Skeletal muscle cell (primary cell): ENCODE data around the gene BCL2L12.
"Not testable (repeated sequence)": the region's sequence is repeated elsewhere in the genome, so short reads cannot be mapped to it uniquely, and the experiment has no call there.

Experiments
- DNase-seq: peaks from one replicate; pipeline ENCODE4 v3.0.0-alpha.2; 2010; ENCODE audit warnings: low read depth
- H3K4me3 ChIP-seq: 2 replicates; pipeline ENCODE4 v1.5.1; 2011; ENCODE audit warnings: low read depth, mild to moderate bottlenecking, control low read depth, low read length, moderate library complexity

The BCL2L12 gene

GRCh38 chr19:49696865-49697264 lies 31.1 kb downstream of the BCL2L12 start:
- H3K4me3 ChIP-seq = no peak overlapping the region
- DNase-seq = no peak

DNA sequence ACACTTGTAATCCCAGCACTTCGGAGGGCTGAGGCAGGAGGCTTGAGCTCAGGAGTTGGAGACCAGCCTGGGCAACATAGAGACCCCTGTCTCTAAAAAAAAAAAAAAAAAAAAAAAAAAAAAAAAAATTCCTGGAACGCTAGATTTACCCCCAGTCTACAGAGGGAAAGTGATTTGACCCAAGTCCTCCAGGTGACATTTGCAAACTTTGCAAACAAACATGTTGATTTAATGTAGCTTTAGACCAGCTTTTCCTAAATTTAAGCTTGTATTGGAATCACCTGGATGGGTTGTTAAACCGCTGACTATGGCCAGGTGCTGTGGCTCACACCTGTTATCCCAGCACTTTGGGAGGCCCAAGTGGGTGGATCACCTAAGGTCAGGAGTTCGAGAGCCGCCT lies 33.6 kb downstream of the BCL2L12 start:
- no peak for DNase-seq
- H3K4me3 ChIP-seq = no peak overlapping the region

- no peak for DNase-seq
Measured at GRCh38 chr19:49700563-49700962, 34.8 kb downstream of the BCL2L12 start.

GRCh38 chr19:49701271-49701786 lies 35.6 kb downstream of the BCL2L12 start:
- DNase-seq = no peak
- no peak overlapping the region for H3K4me3 ChIP-seq

More at GRCh38 chr19:49700563-49700962, 34.8 kb downstream of the BCL2L12 start:
- H3K4me3 ChIP-seq = no peak overlapping the region

DNA sequence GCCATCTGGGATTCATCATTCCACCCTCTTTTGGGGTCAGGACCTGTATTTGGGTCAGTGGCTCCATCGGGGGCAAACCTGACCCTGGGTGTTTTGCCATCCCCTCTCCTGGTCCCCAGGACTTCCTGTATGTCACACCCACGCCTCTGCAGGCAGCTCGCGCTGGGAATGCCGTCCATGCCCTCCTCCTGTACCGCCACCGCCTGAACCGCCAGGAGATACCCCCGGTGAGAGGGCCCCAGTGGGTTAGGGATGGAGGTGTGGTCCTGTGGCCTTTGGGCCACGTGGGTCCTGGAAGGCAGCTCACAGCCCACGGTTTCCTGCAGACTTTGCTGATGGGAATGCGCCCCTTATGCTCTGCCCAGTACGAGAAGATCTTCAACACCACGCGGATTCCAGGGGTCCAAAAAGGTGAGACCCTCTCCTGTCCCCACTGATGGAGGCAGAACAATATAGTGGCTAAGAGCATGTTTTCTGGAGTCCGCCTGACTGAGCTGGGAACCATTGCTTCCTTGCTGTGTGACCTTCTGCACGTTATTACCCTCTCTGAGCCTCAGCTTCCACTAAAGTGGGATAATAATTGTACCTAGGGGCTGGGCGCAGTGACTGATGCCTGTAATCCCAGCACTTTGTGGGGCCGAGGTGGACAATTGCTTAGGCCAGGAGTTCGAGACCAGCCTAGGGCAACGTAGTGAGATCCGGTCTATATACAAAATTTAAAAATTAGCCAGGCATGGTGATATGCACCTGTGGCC lies 39.3 kb downstream of the BCL2L12 start:
- DNase-seq = no peak

GRCh38 chr19:49705919-49706318 lies 40.2 kb downstream of the BCL2L12 start:
- H3K4me3 ChIP-seq = no peak overlapping the region
- no peak for DNase-seq

More for the DNA sequence above, 39.3 kb downstream of the BCL2L12 start:
- no peak overlapping the region for H3K4me3 ChIP-seq

DNA sequence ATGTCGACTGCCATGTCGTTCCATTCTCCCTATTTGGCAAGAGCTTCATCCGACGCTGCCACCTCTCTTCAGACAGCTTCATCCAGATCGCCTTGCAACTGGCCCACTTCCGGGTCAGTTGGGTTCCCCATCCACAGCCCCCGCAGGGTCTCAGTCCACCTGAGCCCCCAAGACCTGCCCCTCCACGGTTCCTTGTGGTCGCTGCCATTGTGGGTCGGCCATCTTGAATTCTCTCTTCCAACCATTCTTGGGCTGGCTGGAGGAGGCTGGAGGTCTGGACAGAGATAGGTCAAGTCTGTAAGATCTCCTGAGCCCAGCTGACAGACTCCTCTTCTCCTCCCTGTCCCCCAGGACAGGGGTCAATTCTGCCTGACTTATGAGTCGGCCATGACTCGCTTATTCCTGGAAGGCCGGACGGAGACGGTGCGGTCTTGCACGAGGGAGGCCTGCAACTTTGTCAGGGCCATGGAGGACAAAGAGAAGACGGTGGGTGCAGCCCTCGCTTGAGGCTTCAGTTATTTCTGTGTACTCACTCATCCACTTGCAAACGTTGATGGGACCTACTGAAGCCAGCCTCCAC lies 44.7 kb downstream of the BCL2L12 start:
- no peak for DNase-seq
- H3K4me3 ChIP-seq = no peak overlapping the region

DNA sequence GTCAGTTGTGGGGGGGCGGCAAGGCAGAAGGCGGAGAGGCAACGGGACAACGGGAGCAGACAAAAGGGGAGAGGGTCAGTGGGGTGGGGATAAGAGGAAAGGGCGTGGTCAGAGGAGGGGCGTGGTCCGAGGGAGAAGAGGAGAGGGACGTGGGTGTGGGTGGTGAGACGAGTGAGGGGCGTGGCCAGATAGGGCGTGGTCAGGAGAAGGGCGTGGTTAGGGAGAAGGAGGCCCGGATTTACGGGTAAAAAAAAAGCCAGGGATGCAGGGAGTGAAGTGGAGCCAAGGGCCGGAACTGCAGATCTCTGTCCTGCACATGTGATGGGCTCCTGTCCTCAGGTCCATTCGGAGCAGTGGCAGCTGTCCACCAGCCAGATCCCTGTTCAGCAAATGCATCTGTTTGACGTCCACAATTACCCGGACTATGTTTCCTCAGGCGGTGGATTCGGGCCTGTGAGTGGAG lies 46.7 kb downstream of the BCL2L12 start:
- DNase-seq = no peak
- H3K4me3 ChIP-seq = no peak overlapping the region

GRCh38 chr19:49713236-49713845 lies 47.6 kb downstream of the BCL2L12 start:
- no peak for DNase-seq
- no peak overlapping the region for H3K4me3 ChIP-seq

GRCh38 chr19:49716154-49716553 lies 50.4 kb downstream of the BCL2L12 start:
- no peak for DNase-seq
- H3K4me3 ChIP-seq = no peak overlapping the region

GRCh38 chr19:49718511-49718910 lies 52.8 kb downstream of the BCL2L12 start:
- no peak for DNase-seq
- no peak overlapping the region for H3K4me3 ChIP-seq

- H3K4me3 ChIP-seq = no peak overlapping the region
- no peak for DNase-seq
Measured at GRCh38 chr19:49718991-49719390, 53.3 kb downstream of the BCL2L12 start.

DNA sequence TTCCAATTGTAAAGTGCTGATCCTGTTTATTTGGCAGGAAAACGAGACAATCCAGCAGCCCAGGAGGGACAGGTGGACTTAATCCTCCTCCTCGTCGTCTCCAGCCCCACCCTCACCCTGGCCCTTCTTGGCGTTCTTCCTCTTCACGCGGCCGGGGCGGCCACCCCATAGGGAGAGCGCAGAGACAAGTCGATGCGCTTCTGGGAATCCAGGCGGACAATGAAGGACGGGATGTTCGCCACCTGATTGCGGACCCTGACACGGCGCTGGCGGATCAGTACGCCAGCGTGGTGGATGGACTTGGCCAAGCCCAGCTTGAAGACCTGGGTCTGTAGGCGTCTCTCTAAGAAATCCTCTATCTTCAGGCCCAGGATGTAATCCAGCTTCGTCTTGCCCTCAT lies 53.7 kb downstream of the BCL2L12 start:
- not testable (repeated sequence) for DNase-seq, H3K4me3 ChIP-seq
